HEK293 (cell line): ENCODE data around the gene LCN6.

ENCODE experiments used
- CTCF ChIA-PET: fragments of 350-600 bp; formaldehyde crosslinking; extraction: SDS; loops from one replicate; lab custom pipeline; 2021; ENCODE audit warnings: antibody characterized with exemption; lab: Yijun Ruan, JAX
- POLR2A ChIA-PET: fragments of 300-600 bp; formaldehyde crosslinking; extraction: SDS; loops from one replicate; lab custom pipeline; 2020; ENCODE audit warnings: antibody characterized with exemption, inconsistent platforms; lab: Yijun Ruan, JAX
- H3K27ac ChIP-seq: fragments of 200-500 bp; sonication (Bioruptor generic); 2 replicates; pipeline ENCODE4 v1.5.1; 2014; ENCODE audit warnings: low read depth, low read length, control low read depth, inconsistent platforms; ENCODE audit errors: extremely low read depth
- H3K36me3 ChIP-seq, 2 experiments: fragments of 200-500 bp in 1 of 2; sonication (Bioruptor generic) in 1 of 2; 1 replicate in 1 of 2; 2 replicates in 1 of 2; pipeline ENCODE4 v1.5.1; 2014 to 2017; ENCODE audit warnings: inconsistent platforms in 2 of 2, low read length in 2 of 2; ENCODE audit not compliant: control insufficient read depth in 2 of 2, insufficient read depth in 1 of 2
- H3K4me1 ChIP-seq: fragments of 200-500 bp; sonication (Bioruptor generic); 2 replicates; pipeline ENCODE4 v1.5.1; 2014; ENCODE audit warnings: mild to moderate bottlenecking, low read length, inconsistent platforms; ENCODE audit not compliant: control insufficient read depth, insufficient read depth
- H3K4me3 ChIP-seq: 2 replicates; pipeline ENCODE4 v1.5.1; 2011; ENCODE audit warnings: low read depth, mild to moderate bottlenecking, control low read depth, low read length, moderate library complexity
- H3K9me3 ChIP-seq: fragments of 200-500 bp; sonication (Bioruptor generic); 2 replicates; pipeline ENCODE4 v1.5.1; 2014; ENCODE audit warnings: low read depth, low read length, inconsistent platforms; ENCODE audit not compliant: control insufficient read depth, insufficient read depth
- CTCF ChIP-seq: fragments of 450-650 bp; formaldehyde crosslinking; IDR thresholded peaks from 2 replicates; pipeline ENCODE4 v1.5.1; 2016; ENCODE audit warnings: missing biosample characterization, missing genetic modification characterization
- OSR2 ChIP-seq: fragments of 450-650 bp; formaldehyde crosslinking; IDR thresholded peaks from 2 replicates; pipeline ENCODE4 v1.5.1; 2016; ENCODE audit warnings: missing biosample characterization, missing genetic modification characterization
- REST ChIP-seq: fragments of 450-650 bp; formaldehyde crosslinking; IDR thresholded peaks from 2 replicates; pipeline ENCODE4 v1.5.1; 2016; ENCODE audit warnings: missing biosample characterization, missing genetic modification characterization
- SCRT2 ChIP-seq: fragments of 450-650 bp; formaldehyde crosslinking; IDR thresholded peaks from 2 replicates; pipeline ENCODE4 v1.5.1; 2016; ENCODE audit warnings: missing biosample characterization, missing genetic modification characterization
- ZBTB1 ChIP-seq: fragments of 450-650 bp; formaldehyde crosslinking; IDR thresholded peaks from 2 replicates; pipeline ENCODE4 v1.5.1; 2016; ENCODE audit warnings: missing biosample characterization, missing genetic modification characterization
- ZBTB21 ChIP-seq: fragments of 450-650 bp; formaldehyde crosslinking; IDR thresholded peaks from 2 replicates; pipeline ENCODE4 v1.5.1; 2017; ENCODE audit warnings: missing biosample characterization, missing genetic modification characterization
- ZNF140 ChIP-seq: fragments of 450-650 bp; formaldehyde crosslinking; IDR thresholded peaks from 2 replicates; pipeline ENCODE4 v1.5.1; 2016; ENCODE audit warnings: missing biosample characterization, missing genetic modification characterization
- ZNF157 ChIP-seq: fragments of 450-650 bp; formaldehyde crosslinking; IDR thresholded peaks from 2 replicates; pipeline ENCODE4 v1.5.1; 2016; ENCODE audit warnings: missing biosample characterization, missing genetic modification characterization
- ZNF169 ChIP-seq: fragments of 450-650 bp; formaldehyde crosslinking; IDR thresholded peaks from 2 replicates; pipeline ENCODE4 v1.5.1; 2016; ENCODE audit warnings: missing biosample characterization, missing genetic modification characterization
- ZNF2 ChIP-seq: fragments of 450-650 bp; formaldehyde crosslinking; IDR thresholded peaks from 2 replicates; pipeline ENCODE4 v1.5.1; 2016; ENCODE audit warnings: missing biosample characterization, missing genetic modification characterization
- ZNF214 ChIP-seq: fragments of 450-650 bp; formaldehyde crosslinking; IDR thresholded peaks from 2 replicates; pipeline ENCODE4 v1.5.1; 2017; ENCODE audit warnings: missing biosample characterization, mild to moderate bottlenecking, missing genetic modification characterization, borderline replicate concordance
- ZNF221 ChIP-seq: fragments of 450-650 bp; formaldehyde crosslinking; IDR thresholded peaks from 2 replicates; pipeline ENCODE4 v1.5.1; 2017; ENCODE audit warnings: missing biosample characterization, missing genetic modification characterization, borderline replicate concordance
- ZNF24 ChIP-seq: fragments of 450-650 bp; formaldehyde crosslinking; IDR thresholded peaks from 2 replicates; pipeline ENCODE4 v1.5.1; 2016; ENCODE audit warnings: missing biosample characterization, missing genetic modification characterization
- ZNF335 ChIP-seq: fragments of 450-650 bp; formaldehyde crosslinking; conservative IDR thresholded peaks from 2 replicates; pipeline ENCODE4 v1.5.1; 2016; ENCODE audit warnings: missing biosample characterization, missing genetic modification characterization
- ZNF560 ChIP-seq: fragments of 450-650 bp; formaldehyde crosslinking; IDR thresholded peaks from 2 replicates; pipeline ENCODE4 v1.5.1; 2017; ENCODE audit warnings: missing biosample characterization, missing genetic modification characterization, borderline replicate concordance
- ZNF596 ChIP-seq: fragments of 450-650 bp; IDR thresholded peaks from 2 replicates; pipeline ENCODE4 v1.5.0; 2018; ENCODE audit warnings: missing biosample characterization, mild to moderate bottlenecking, missing genetic modification characterization, moderate library complexity
- ZNF610 ChIP-seq: fragments of 450-650 bp; formaldehyde crosslinking; IDR thresholded peaks from 2 replicates; pipeline ENCODE4 v1.5.1; 2016; ENCODE audit warnings: missing biosample characterization, missing genetic modification characterization, borderline replicate concordance
- ZNF830 ChIP-seq: fragments of 450-650 bp; IDR thresholded peaks from 2 replicates; pipeline ENCODE4 v1.5.0; 2018; ENCODE audit warnings: missing biosample characterization, missing genetic modification characterization, low read depth, mild to moderate bottlenecking, moderate library complexity
- TF ChIP-seq, protein P1 (sequence below): IDR thresholded peaks from 2 replicates; pipeline ENCODE4 v1.6.1; 2011; ENCODE audit warnings: mild to moderate bottlenecking, low read depth, low read length, borderline replicate concordance
- TF ChIP-seq, protein P2 (sequence below): fragments of 450-650 bp; IDR thresholded peaks from 2 replicates; pipeline ENCODE4 v1.5.1; 2018; ENCODE audit warnings: missing biosample characterization, mild to moderate bottlenecking, missing genetic modification characterization
- TF ChIP-seq, protein P3 (sequence below): fragments of 450-650 bp; formaldehyde crosslinking; IDR thresholded peaks from 2 replicates; pipeline ENCODE4 v1.5.1; 2016; ENCODE audit warnings: missing biosample characterization, missing genetic modification characterization

LCN6 gene

DNA sequence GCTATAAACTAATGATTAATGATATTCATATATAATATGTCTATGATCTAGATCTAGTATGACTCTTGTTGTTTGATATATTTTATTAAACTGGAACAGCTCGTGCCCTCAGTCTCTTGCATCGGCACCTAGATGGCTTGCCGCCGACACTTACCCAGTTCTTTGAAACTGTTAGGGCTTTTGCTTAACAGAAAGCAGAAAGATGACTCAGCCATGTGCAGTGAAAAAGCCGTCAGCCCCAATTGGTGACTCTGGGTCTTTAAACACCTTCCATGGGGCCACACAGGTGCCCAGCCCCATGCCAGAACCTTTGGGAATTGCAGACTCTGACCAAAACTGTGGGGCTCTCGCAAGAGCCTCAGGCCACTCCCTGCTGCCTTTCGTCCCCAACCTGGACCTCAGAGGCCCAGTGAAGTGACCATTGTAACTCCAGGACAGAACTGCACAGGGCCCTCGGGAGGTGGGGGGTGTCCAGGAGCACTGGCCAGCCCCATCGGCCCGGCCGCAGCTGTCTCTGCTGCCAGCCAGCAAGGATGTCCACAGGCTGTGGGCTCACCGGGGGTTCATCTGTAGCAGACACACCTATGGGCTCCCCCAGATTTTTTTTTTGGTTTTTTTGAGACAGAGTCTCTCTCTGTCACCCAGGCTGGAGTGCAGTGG is 13.4 kb downstream of the LCN6 start:
- POLR2A ChIA-PET = no interaction called here
- H3K4me1 ChIP-seq = no peaks in the 10 kb centered on the region

DNA sequence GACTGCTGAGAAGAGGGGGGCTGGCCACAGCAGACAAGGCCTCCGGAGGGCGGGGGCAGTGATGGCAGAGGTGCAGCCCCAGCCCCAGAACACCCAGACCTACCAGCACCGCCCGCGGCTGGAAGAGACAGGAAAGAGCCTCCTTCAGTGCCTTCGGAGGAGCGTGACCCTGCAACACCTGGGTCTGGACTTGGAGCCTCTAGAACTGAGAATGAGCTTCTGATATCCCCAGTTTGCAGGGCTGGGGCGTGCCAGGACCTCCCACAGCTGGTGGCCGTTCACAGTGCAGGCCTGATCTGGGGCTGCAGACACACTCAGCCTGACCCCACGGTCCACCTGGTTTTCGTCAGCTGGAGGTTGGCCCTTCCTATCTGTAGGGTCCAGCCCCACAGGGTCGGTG is 14.7 kb downstream of the LCN6 start:
- no peak overlapping the region for H3K4me3 ChIP-seq
- POLR2A ChIA-PET = no interaction called here
- no peak overlapping the region for H3K27ac ChIP-seq
- no peaks in the 10 kb centered on the region for H3K9me3 ChIP-seq
- CTCF ChIA-PET = interaction anchor here (1.4 kb wide), 1 partner anchor 28 kb away, joined by 3 read pairs; no protein-coding TSS in a partner anchor
- no peaks in the 10 kb centered on the region for H3K4me1 ChIP-seq
- no peaks in the 10 kb centered on the region for H3K36me3 ChIP-seq
- TF ChIP-seq ZNF830 (no peak), ZNF24 (no peak), ZNF157 (tag by site-specific recombination) (no peak), ZNF560 (tag by site-specific recombination) (no peak), OSR2 (tag by site-specific recombination) (no peak), ZNF596 (tag by site-specific recombination) (no peak), ZNF610 (tag by site-specific recombination) (no peak), ZBTB1 (tag by site-specific recombination) (no peak), ZNF140 (tag by site-specific recombination) (no peak), REST (tag by site-specific recombination) (no peak), ZNF169 (tag by site-specific recombination) (no peak), ZNF2 (tag by site-specific recombination) (no peak), ZNF221 (no peak)
- TF ChIP-seq, protein P1, sequence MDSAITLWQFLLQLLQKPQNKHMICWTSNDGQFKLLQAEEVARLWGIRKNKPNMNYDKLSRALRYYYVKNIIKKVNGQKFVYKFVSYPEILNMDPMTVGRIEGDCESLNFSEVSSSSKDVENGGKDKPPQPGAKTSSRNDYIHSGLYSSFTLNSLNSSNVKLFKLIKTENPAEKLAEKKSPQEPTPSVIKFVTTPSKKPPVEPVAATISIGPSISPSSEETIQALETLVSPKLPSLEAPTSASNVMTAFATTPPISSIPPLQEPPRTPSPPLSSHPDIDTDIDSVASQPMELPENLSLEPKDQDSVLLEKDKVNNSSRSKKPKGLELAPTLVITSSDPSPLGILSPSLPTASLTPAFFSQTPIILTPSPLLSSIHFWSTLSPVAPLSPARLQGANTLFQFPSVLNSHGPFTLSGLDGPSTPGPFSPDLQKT = no peak
- TF ChIP-seq, protein P2, sequence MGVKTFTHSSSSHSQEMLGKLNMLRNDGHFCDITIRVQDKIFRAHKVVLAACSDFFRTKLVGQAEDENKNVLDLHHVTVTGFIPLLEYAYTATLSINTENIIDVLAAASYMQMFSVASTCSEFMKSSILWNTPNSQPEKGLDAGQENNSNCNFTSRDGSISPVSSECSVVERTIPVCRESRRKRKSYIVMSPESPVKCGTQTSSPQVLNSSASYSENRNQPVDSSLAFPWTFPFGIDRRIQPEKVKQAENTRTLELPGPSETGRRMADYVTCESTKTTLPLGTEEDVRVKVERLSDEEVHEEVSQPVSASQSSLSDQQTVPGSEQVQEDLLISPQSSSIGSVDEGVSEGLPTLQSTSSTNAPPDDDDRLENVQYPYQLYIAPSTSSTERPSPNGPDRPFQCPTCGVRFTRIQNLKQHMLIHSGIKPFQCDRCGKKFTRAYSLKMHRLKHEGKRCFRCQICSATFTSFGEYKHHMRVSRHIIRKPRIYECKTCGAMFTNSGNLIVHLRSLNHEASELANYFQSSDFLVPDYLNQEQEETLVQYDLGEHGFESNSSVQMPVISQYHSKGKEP (tag by site-specific recombination) = no peak

More for the DNA sequence above, 13.4 kb downstream of the LCN6 start:
- no peak overlapping the region for H3K27ac ChIP-seq
- H3K9me3 ChIP-seq = no peaks in the 10 kb centered on the region
- H3K4me3 ChIP-seq = no peak overlapping the region
- CTCF ChIA-PET = interaction anchor here (1.4 kb wide), 1 partner anchor 26 kb away, joined by 3 read pairs; no protein-coding TSS in a partner anchor
- TF ChIP-seq CTCF (tag by site-specific recombination) (no peak), ZBTB21 (tag by site-specific recombination) (no peak), ZNF335 (tag by site-specific recombination) (peak; percentile 94), ZNF214 (tag by site-specific recombination) (no peak), SCRT2 (tag by site-specific recombination) (0 out of 2 replicates have a peak, but pooled peaks have one; percentile 19)
- TF ChIP-seq, protein P3, sequence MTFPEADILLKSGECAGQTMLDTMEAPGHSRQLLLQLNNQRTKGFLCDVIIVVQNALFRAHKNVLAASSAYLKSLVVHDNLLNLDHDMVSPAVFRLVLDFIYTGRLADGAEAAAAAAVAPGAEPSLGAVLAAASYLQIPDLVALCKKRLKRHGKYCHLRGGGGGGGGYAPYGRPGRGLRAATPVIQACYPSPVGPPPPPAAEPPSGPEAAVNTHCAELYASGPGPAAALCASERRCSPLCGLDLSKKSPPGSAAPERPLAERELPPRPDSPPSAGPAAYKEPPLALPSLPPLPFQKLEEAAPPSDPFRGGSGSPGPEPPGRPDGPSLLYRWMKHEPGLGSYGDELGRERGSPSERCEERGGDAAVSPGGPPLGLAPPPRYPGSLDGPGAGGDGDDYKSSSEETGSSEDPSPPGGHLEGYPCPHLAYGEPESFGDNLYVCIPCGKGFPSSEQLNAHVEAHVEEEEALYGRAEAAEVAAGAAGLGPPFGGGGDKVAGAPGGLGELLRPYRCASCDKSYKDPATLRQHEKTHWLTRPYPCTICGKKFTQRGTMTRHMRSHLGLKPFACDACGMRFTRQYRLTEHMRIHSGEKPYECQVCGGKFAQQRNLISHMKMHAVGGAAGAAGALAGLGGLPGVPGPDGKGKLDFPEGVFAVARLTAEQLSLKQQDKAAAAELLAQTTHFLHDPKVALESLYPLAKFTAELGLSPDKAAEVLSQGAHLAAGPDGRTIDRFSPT (tag by site-specific recombination) = no peak
- no peaks in the 10 kb centered on the region for H3K36me3 ChIP-seq
